A673 (cell line): ENCODE data around the gene CIITA.

Source experiments
- EZH2 ChIP-seq: fragments of 200-600 bp; sonication (generic); IDR thresholded peaks from 2 replicates; pipeline ENCODE4 v1.6.1; 2017; ENCODE audit warnings: borderline replicate concordance, low read depth, mild to moderate bottlenecking, mixed read lengths, antibody characterized with exemption, low read length; ENCODE audit not compliant: poor library complexity, severe bottlenecking
- TF ChIP-seq, protein P1 (sequence below): fragments of 300-800, 200-600 bp; sonication (generic); conservative IDR thresholded peaks from 2 replicates; pipeline ENCODE4 v1.5.1; 2017; ENCODE audit warnings: low read depth, mild to moderate bottlenecking, antibody characterized with exemption, low read length, moderate library complexity, mixed read lengths

DNA sequence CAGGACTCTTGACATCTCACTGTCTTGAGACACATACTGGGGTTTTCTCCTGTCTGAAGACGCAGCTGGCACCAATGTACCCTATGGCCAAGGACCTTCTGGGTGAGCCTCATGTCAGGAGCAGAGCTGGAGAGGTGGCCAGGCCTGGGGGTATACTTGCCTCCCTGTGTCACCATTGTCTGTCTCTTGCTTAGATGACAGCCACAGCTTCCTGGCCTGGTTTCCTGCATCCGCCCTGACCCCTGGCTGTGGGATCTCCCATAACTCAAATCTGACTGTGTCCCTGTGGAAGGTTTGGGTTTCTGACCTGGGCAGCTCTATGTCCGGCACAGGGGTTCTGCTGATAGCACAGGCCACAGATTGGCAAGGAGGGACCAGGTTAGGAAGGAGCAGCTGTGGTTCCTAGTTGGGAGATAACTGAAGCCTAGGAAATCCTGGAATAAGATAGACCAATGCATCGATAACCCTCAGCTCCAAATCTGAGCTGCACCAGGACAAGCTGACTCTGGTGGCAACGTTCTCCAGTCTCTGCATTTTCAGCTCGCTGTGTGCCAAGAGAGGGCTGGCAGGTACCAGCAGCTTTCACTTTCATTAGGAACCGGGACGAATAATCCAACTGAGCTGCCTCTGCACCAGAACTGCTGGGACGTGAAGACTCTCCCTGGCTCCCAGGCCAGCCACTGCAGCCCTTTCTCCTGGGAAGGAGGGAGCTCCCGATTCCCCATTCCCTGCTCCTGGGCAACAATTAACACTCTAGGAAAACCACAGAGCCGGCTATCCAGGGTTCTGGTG is 60.3 kb downstream of the CIITA start:
- TF ChIP-seq, protein P1, sequence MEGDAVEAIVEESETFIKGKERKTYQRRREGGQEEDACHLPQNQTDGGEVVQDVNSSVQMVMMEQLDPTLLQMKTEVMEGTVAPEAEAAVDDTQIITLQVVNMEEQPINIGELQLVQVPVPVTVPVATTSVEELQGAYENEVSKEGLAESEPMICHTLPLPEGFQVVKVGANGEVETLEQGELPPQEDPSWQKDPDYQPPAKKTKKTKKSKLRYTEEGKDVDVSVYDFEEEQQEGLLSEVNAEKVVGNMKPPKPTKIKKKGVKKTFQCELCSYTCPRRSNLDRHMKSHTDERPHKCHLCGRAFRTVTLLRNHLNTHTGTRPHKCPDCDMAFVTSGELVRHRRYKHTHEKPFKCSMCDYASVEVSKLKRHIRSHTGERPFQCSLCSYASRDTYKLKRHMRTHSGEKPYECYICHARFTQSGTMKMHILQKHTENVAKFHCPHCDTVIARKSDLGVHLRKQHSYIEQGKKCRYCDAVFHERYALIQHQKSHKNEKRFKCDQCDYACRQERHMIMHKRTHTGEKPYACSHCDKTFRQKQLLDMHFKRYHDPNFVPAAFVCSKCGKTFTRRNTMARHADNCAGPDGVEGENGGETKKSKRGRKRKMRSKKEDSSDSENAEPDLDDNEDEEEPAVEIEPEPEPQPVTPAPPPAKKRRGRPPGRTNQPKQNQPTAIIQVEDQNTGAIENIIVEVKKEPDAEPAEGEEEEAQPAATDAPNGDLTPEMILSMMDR = no peak
- TF ChIP-seq EZH2 = no peak
